ENCODE data around the gene RBM33.

DNA sequence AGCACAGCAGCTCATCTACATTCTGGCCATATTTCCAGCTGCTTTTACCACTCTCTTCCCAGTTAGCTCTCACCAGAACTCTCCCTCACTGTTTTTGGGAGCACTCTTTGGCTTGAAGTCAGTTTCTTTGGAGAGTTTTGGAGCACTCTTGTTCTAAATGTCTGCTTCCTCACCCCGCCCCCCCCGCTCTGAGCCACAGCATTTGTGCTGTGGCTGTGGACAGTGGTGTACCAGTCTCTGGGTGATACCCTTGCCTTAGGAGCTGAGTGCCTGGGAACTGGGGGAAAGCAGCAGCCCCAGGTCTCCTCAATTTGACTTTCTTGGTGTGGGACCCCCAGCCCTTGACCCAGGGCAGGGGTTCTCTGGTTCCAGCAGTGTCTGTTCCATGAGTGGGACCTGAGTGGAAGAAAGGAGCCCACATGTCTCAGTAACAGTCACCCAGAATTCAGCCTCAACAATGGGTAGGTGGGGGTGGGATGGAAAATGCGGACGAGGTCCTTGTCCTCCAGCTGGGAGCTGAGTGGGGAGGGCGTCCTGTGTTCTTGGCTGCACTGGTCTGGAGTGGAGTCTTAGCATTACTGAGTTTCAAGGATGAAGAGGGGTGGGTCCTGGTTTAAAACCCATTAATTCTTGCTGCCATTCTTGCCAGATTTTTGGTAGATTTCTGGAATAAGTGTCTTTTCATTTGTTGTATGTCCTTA is 18.0 kb downstream of the RBM33 start:
- TF ChIP-seq CTCF (IDR thresholded peaks at IDR 0.05 in 8 of 11, conservative IDR thresholded peaks at IDR 0.05 in 3 of 11) = no peak
- TF ChIP-seq POLR2A (IDR thresholded peaks at IDR 0.05) = no peak
